ENCODE measurements around the gene RNU1-4.
"Not testable (repeated sequence)": the region's sequence is repeated elsewhere in the genome, so short reads cannot be mapped to it uniquely, and the experiment has no call there.

Gene RNU1-4

DNA sequence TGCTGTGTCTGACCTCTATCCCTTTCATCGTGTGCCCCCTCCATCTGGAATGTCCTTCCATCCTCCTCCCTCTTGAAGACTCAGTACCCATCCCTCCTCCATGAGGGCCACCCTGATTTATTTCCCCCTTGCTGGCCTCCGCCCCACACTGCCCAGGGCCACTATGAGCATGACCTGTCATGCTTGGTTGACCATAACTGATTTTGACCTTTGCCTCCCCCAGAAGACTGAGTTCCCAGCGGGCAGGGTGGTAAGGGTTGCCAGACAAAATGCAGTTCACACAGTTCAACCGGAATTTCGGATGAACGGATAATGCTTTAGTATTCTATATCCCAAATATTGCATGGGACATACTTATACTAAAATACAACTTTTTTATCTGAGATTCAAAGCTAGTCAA, 31.6 kb upstream of the RNU1-4 start:
- not testable (repeated sequence) for DNase-seq (ENCODE audit: low read depth)

DNA sequence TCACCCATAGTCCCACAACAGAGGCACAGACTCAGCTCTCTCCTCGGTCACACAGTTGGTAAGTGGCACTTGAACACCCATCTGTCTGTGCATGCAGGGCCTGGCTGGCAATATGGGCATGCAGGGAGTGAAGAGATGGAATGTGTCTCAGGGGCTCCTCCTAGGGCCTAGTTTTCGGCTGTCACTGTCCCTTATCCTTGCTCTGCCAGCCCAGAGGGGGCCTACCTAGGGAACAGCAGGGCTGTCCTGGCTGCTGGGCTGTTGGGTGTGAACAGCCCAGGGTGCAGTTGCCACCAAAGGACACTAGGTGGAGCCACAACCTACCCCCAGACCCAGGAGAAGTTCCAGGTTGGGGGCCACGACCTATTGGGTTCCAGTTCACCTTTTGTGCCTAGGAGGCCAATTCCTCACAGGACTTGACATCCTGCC, 30.6 kb upstream of the RNU1-4 start:
- DNase-seq (ENCODE audit: low read depth) = not testable (repeated sequence)

DNA sequence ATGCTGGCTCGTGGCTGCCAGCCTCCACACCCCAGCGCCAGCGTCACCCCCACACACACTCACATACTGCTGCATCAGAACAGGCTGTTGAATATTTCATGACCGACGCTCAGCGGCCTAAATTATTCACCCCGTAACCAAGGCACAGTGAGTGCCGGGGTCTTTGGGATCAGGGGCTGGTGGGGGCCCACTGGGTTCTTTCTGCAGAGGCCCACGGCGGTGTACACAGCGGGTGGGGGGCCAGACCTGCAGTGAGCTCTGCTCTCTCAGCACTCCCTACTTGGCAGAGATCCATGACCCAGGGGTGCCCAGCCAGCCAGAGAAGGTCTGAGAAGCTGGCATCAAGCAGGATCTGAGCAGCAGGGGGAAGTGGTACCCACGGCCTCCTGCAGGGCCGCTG, 29.7 kb upstream of the RNU1-4 start:
- DNase-seq (ENCODE audit: low read depth) = not testable (repeated sequence)

DNA sequence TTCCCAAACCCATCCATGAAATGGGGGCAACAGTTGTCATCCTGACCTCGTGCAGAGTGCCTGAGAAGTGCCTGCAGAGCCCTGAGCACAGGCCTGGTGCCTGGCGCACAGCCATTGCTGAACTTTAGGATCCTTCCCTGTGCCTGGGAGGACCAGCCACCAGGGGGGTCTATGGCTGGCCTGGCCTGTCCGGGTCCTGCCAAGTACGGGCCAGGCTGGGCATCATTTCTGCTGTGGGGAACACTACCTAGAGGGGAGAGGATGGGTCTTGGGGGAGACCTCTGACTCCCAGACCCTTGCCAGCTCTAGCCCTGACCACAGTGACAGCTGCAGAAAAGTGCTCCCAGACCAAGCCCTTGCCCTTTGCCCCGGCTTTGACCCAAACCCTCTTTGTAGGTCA, 28.2 kb upstream of the RNU1-4 start:
- DNase-seq (ENCODE audit: low read depth) = not testable (repeated sequence)

DNA sequence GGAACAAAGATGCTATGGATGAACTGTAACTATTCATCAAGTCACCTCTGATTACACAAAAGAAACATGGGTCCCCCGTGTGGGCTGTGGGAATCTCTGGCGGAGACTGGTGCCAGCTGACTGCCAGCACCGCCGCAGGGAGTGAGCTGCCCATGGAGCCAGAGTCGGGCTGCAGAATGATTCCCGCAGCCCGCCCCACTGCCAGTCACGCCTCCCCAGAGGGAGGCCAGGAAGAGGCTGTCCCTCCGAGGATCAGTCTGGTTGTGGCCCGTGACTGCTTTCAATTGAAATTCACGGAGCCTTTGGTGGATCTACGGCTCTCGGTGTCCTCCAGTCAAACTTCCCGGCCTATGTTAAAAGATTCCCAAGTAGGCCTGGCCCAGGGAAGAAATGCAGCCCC, 27.7 kb upstream of the RNU1-4 start:
- not testable (repeated sequence) for DNase-seq (ENCODE audit: low read depth)

DNA sequence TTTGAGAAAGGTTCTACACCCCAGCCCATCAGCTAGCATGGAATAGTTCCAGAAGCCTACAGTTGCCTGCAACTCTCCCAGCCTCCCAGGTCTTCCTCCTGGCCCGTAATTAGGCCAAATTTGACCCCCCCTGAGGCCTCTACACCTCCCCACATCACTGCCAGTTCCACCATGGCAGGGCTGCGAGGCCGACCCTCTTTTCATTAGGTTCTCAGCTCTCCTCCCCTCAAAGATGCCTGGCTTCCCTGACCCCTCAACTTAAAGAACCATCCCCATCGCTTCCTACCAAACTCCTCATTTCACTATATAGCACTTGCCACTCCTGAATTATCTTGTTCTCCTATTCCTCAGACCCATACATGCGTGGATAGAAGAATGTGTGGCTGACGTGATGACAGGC, 27.3 kb upstream of the RNU1-4 start:
- DNase-seq (ENCODE audit: low read depth) = not testable (repeated sequence)

DNA sequence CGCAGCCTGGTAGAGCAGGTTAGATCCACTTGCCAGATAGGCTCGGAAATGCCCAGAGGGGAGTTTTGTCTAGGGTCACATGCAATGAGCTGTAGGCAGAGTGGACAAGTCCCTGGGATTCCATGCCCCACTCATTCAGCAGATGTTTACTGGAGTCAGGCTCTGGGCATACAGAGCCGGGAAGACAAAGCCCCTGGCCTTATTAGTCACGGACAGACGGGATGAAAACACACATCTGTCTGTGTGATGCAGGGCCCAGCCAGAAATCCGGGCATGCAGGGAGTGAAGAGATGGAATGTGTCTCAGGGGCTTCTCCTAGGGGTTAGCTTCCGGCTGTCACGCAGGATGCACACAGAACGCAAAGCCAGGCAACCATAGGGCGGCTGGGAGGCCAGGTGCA, 26.8 kb upstream of the RNU1-4 start:
- DNase-seq (ENCODE audit: low read depth) = not testable (repeated sequence)

DNA sequence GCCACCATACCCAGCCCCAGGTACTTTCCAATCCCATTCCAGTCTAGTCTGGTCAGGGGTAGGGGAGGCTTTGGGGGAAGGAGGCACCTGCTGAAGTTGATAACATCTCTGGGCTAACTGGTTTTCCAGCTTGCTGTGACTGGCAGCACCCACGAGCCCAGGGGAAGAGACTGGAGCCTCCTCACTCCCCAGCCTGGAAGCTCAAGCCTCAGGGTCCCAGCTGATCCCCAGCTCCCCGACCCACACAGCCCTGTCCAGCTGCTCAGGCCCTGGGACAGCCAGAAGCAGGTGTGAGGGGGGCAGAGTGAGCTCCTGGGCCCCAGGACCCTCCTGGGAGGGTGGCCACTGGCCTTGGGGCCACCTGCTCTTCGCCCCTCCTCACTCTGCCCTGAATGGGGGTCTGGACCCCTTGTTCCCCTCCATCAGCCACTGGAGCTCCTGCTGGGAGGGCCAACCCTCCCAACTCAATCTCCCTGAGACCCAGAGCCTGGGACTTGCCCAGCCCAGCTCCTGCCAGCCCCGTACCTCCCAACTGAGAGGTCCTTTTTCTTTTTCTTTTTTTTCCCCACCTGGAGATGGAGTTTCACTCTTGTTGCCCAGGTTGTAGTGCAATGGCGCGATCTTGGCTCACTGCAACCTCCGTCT, 23.5 kb upstream of the RNU1-4 start:
- DNase-seq (ENCODE audit: low read depth) = no peak

DNA sequence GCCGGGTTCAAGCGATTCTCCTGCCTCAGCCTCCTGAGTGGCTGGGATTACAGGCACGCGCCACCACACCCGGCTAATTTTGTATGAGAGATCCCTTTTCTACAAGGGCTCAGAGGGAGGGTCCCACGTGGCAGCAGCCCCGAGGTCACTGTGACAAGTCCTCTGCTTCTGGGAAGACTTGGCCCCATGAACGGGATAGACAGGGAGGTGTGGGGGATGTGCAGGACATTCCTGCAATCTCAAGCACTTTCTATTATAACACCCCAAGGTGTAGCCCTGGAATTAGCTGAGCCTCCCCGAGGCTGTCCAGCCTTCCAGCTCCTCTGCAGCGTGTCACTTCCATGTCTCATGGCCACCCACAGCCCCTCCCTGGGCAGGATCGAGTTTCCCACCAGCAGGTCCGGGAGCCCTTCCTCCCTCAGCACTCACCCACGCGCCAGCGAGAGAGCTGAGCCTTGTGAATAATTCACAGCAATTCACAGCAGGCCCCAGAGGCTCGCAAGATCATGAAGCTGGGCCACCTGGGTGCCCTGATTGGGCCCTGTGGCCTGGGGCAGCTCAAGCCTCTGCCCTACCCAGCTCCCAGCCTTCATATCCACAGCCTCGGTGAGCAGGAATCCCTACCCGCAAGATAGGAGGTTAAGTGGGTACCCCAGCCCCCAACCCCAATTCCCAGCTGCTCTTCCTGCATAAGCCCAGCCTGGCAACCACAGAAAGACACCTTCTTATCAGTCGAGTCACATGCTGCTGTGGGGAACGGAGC, 22.8 kb upstream of the RNU1-4 start:
- DNase-seq (ENCODE audit: low read depth) = no peak

DNA sequence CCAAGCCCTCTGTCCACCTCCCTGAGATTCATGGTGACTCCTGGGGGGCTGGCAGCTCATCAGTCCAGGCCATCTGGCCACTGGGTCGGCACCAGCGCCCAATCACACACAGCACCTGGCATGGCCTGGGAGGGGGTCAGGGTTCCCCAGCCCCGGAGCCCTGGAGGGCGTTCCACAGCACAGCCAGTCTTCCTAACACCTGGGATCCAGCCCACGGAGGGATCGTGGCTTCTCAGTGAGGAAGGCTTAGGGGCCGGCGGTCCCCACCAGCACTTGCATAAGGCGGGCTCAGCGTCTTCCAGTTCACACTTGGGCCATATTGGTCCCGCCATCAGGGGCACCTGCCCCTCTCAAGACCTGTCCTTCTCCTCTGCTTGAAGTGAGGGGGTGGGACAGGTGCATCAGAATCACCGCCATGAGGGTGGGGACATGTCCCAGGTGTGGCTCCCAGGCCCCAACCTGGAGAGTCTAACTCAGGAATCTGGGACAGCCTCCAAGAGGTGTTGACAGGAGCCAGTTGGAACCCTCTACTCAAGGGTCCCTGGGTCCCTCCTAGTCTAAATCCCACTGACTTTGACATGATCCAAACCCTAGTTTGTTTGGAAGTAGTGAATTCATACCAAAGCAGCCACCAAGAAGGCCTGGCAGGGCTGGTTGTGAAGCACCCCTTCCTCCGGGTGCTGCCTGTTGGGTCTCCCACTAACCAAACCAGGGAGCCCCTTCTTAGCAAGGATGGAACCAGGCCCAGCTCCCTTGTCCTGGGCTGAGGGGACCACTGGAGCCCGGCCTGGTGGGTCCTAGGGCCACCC, 22.0 kb upstream of the RNU1-4 start:
- not testable (repeated sequence) for DNase-seq (ENCODE audit: low read depth)

DNA sequence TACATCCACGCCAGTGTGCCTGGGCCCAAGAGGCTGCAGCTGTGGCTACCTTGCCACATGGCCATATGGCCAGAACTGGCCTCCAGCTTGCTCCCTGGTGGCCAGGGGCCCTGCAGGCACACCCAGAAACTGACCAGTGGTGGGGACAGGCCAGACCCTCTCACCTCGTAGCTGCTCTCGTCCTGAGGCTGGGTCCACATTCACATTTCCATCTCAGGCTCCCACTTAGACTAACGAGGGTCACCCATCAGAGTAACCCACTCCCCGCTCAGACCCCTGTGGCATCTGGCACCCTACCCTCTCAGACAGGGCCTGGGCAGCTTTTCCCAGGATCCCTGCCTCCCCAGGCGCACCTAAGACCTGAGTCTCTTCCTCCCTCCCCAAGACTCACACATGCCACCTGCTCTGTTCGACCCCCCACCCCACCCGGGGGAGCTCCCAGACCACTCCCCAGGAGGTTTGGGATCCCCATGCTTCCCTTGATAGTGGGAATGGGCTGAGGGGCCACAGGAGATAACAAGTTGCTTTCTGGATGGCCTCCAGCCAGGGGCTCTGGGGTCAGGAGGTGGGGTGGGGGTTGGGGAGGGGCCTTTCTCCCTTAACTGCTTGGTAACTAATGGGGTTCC, 21.3 kb upstream of the RNU1-4 start:
- no peak for DNase-seq (ENCODE audit: low read depth)

DNA sequence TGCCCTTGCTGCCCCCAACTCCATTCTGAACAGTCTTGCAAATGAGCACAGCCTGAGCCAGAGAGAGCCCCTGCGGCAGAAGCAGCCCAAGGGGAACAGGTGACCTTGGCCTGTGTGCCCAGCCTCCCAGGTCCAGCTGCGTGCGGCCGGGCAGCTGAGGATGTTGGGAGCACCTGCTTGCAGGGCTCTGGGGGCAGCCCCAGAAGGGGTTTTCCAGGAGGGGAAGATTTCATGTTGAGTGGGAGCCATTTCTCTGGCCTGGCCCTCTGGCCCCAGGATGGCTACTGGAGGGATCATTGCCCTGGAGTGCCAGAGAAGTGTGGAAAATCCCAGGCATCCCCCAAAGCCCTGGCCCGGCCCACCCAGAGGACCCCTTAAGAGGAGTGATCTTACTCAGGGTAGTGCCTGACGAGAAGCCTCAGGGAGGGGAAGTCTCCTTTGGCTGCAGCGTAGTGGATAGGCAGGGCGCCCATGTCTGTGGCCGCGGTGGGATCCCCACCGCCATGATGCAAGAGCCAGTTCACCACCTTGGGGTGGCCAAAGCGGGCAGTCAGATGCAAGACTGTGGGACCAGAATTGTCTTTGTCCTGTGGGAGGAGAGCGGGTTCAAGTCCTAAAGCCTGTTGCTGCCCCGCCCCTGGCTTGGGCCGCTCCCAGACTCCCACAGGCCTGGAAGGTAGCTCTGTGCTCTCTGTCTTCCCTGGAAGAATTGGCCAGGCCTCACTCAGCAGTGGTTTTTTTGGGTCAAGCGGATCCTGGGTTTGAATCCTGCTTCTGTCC, 20.6 kb upstream of the RNU1-4 start:
- DNase-seq (ENCODE audit: low read depth) = no peak

DNA sequence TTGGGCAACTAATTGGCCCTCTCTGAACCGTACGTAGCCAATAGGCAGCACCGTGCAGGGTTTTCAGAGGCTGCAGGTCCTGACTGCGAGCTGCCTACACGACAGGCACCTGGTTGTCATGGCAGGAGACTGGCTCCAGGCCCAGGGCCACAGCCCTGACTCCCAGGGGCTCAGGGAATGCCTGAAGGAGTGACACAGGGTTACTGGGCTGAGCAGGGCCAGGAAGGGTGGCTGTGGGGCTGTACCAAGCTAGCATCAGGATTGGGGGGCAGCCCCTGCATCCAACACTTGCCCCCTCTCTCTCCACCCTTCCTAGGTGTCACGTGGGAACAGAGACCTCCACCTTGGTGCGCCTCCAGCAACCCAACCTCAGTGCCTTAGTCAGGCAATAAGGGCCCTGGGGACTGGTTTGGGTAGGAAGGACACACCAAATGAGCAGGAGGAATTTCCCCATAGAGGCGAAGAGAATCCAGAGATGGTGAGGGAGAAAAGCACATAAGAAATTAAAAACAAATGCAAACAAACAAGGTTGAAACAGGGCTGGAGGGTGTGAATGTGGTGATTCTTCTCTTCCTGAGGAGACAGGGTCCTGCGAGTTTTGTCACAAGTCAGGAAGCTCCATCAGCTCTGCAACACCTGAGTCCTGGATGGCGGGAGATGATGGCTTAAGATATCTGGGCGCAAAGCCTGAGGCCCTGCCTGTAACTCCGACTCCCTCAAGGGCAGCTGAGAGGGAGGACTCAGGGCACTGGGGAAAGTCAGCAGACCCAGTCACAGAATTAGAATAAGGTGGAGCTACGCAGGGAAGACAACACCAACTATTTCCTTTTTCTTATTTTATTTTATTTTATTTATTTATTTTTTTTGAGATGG, 19.7 kb upstream of the RNU1-4 start:
- DNase-seq (ENCODE audit: low read depth) = no peak

DNA sequence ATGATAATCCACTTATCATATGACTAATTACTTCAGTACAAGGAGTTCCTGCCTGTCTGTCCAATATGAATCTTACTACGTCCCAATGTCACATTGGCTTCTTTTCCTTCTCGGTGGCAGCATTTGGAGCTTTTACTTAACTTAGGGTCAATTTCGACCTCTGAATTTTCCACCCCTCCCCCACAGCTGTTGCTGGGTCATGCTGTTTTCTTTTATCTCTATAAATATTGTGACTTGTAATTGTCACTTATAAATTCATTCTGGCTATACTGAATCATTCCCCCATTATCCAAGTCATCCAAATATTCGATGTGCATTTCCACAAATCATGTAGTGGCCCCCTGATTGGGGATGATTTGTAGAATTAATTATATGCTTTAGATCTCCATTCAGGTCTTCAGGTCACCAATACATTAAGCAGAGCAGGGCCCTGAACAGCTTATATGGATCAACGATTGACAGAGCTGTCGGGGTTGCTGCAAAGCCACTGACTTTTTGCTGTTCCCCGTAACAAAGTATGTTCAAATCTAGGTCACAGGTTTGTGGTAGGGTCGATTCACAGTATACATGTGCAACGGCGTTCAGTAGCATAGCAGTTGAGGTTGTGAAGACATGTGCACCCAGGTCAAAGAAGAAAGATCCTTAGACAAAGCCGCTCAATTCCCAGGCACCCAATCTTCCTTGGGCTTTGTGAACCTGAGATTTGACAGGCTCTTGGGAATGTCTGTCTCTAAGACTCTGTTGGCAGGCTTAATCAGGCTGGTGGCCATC, 18.3 kb upstream of the RNU1-4 start:
- no peak for DNase-seq (ENCODE audit: low read depth)

DNA sequence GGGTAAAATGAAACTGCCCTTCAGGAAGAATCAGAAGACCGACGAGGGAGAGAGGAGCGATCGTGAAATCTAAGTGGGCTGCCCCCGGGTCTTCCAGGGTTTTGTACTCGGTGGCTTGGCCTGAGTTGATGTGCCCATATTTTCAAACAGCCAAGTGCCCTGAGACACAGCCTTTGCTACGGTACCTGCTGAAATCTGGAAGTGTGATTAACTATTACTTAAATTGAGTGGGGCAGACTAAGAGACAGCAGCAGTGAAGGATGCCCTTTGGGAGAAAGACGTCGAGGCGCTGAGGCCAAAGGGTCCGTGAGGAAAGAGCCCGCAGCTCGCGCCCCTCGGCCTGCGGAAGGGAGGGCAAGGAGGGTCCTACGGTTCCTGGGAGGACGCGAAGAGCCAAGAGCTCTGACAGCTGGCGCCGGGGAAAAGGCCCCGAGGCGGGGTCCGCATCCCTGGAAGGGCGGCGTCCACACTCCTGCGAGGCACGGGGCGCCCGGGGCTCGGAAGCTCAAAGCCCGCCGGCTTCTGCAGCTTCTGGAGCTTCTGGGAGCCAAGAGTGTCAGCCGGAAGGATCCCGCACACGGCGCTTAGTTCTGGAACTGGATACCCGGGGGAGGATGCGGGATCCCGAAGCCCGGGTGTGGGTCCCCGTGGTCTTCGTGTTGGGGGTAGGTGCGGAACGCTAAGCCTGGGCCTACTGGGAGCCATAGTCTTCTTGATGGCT, 15.4 kb upstream of the RNU1-4 start:
- DNase-seq (ENCODE audit: low read depth) = no peak

DNA sequence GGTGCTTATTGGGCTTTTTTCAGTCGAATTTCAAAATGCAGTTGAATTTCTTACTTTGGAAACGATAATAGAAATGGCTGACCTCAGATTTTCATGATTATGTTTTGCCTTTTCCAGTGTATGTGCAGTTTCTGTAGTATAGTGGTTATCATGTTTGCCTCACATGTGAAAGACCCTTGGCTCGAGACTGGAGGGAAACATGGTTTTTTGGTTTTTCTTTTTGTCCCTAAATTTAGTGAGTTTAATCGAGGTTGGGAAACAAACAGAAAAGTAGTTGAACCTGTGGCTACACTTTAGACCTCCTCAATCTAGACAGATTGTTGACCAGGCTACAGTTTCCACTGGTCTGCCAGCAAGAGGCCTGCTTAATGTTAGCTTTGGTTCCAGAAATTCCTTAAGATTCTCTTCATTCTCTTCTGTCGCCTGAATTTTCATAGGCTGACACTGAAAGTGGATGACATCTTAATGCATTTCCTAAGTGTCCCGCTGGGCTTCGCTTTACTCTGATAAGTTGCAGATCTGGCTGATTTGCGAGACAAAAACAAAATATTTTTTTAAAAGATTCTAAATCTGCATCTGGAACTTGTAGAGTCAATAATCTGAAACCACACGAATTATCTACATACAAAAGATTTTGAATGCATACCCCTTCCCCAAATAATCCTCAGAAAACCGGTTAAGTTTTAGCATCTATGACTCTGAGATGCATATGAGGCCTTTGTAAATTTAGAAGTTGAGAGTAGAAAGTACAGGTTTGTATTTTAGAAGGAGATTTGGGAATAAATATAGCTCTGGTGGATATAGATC, 14.7 kb upstream of the RNU1-4 start:
- DNase-seq (ENCODE audit: low read depth) = not testable (repeated sequence)

DNA sequence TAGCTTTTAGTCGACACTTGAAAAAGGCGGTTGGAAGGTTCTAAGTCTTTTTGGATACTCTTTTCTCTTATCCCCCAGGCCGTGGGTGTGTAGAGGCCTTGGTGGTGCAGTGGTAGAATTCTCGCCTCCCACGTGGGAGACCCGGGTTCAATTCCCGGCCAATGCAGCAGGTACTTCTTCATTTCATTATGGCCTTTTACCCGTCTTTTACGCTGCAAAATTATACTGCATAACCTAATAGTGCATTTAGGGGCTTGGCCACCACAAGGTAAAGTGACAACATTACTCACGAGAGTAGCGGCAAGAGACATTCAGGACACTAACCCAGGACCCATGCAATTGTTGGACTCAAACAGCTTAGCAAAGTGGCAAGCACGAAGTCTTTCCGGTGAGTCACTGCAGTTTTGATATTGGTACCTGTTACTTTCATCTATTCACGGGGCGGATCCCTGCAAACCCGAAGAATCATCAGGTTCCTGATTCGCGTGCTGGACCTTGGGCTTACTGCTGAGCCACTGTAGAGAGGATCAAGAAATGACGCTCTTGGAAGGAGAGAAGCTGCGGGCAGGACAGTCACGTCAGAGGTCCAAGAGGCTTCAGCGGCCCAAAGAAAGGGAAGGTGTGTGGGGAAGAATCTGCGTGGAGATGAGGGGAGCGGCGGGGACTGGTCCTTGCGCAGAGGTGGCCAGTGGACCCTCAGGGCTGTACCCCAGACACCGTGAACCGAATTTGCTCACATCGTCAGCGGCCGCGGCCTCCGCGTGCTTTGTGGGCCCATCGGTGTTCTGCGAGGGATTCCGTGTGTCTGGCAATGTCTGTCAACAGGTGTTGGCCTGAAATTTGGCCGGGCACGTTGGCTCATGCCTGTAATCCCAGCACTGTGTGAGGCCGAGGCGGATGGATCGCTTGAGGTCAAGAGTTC, 12.9 kb upstream of the RNU1-4 start:
- DNase-seq (ENCODE audit: low read depth) = peak; percentile 60
